ENCODE results near the gene LPP.

Gene LPP

GRCh38 chr3:188304501-188304900 lies 150.5 kb downstream of the LPP start:
- DNase-seq, result no peak

GRCh38 chr3:188305220-188305619 lies 151.3 kb downstream of the LPP start:
- no peak for DNase-seq

- DNase-seq, result no peak
Measured at GRCh38 chr3:188306435-188307005, 152.6 kb downstream of the LPP start.

- no peak for DNase-seq
Measured at GRCh38 chr3:188309437-188310269, 155.7 kb downstream of the LPP start.

GRCh38 chr3:188310270-188310710 lies 156.3 kb downstream of the LPP start:
- DNase-seq, result no peak

GRCh38 chr3:188315553-188315952 lies 161.6 kb downstream of the LPP start:
- DNase-seq, result no peak

GRCh38 chr3:188316021-188316722 lies 162.2 kb downstream of the LPP start:
- no peak for DNase-seq

- no peak for DNase-seq
Measured at GRCh38 chr3:188316723-188317070, 162.7 kb downstream of the LPP start.

- DNase-seq, result no peak
Measured at GRCh38 chr3:188319569-188319968, 165.6 kb downstream of the LPP start.

- DNase-seq, result no peak
Measured at GRCh38 chr3:188320757-188321156, 166.8 kb downstream of the LPP start.

GRCh38 chr3:188321258-188321657 lies 167.3 kb downstream of the LPP start:
- DNase-seq, result no peak

- no peak for DNase-seq
Measured at GRCh38 chr3:188322135-188322887, 168.4 kb downstream of the LPP start.

- no peak for DNase-seq
Measured at GRCh38 chr3:188323067-188323842, 169.3 kb downstream of the LPP start.

GRCh38 chr3:188326111-188326510 lies 172.2 kb downstream of the LPP start:
- no peak for DNase-seq

GRCh38 chr3:188326968-188327367 lies 173.0 kb downstream of the LPP start:
- DNase-seq, result no peak

GRCh38 chr3:188327433-188327832 lies 173.5 kb downstream of the LPP start:
- DNase-seq, result no peak

- no peak for DNase-seq
Measured at GRCh38 chr3:188330138-188330537, 176.2 kb downstream of the LPP start.

- no peak for DNase-seq
Measured at GRCh38 chr3:188331166-188331565, 177.2 kb downstream of the LPP start.

- no peak for DNase-seq
Measured at GRCh38 chr3:188332085-188332484, 178.1 kb downstream of the LPP start.

- DNase-seq, result no peak
Measured at GRCh38 chr3:188335656-188336055, 181.7 kb downstream of the LPP start.

GRCh38 chr3:188336178-188336577 lies 182.2 kb downstream of the LPP start:
- DNase-seq, result no peak

GRCh38 chr3:188337232-188337631 lies 183.3 kb downstream of the LPP start:
- no peak for DNase-seq

- no peak for DNase-seq
Measured at GRCh38 chr3:188338086-188338485, 184.1 kb downstream of the LPP start.

Data from GF-D8 (cell line).